GM23338 (cell line): ENCODE measurements around the gene JAKMIP1. TPM values are rescaled to one million over a fixed set of nuclear protein-coding genes. Genes with fewer than 3 reads are reported as not detected.

Source experiments
- ATAC-seq: fragments of 200-7000 bp; cut with Tn5 transposase; 3 replicates; pipeline ENCODE4 v1.9.1; 2020
- DNase-seq: peaks from one replicate; pipeline ENCODE4 v3.0.0-alpha.2; 2015; ENCODE audit warnings: low spot score
- H2AFZ ChIP-seq: fragments of 200-600 bp; sonication (generic); 2 replicates; pipeline ENCODE4 v1.8.0; 2016; ENCODE audit warnings: antibody characterized with exemption, mild to moderate bottlenecking, moderate library complexity
- H3F3A ChIP-seq: fragments of 200-600 bp; sonication (generic); replicated peaks from 2 replicates; pipeline ENCODE4 v1.8.0; 2017; ENCODE audit warnings: antibody characterized with exemption, mixed run types, low read depth
- H3K27ac ChIP-seq: fragments of 200-600 bp; sonication (generic); 2 replicates; pipeline ENCODE4 v1.6.1; 2016; ENCODE audit warnings: low read depth
- H3K27me3 ChIP-seq: fragments of 200-600 bp; sonication (generic); 2 replicates; pipeline ENCODE4 v1.8.0; 2016; ENCODE audit warnings: mild to moderate bottlenecking, mixed run types, moderate library complexity; ENCODE audit not compliant: insufficient read depth
- H3K36me3 ChIP-seq: fragments of 200-600 bp; sonication (generic); 2 replicates; pipeline ENCODE4 v1.8.0; 2016; ENCODE audit warnings: mild to moderate bottlenecking; ENCODE audit not compliant: insufficient read depth
- H3K4me1 ChIP-seq: fragments of 200-600 bp; sonication (generic); 2 replicates; pipeline ENCODE4 v1.8.0; 2016; ENCODE audit warnings: mild to moderate bottlenecking, moderate library complexity; ENCODE audit not compliant: insufficient read depth
- H3K4me2 ChIP-seq: fragments of 200-600 bp; sonication (generic); 2 replicates; pipeline ENCODE4 v1.7.1; 2017; ENCODE audit warnings: mixed run types
- H3K4me3 ChIP-seq: fragments of 200-600 bp; sonication (generic); 2 replicates; pipeline ENCODE4 v1.6.1; 2016; ENCODE audit warnings: mixed run types
- H3K79me2 ChIP-seq: fragments of 200-600 bp; sonication (generic); replicated peaks from 2 replicates; pipeline ENCODE4 v1.8.0; 2017; ENCODE audit warnings: mild to moderate bottlenecking; ENCODE audit not compliant: insufficient read depth
- H3K9me2 ChIP-seq: fragments of 200-600 bp; sonication (generic); 2 replicates; pipeline ENCODE4 v1.8.0; 2017; ENCODE audit not compliant: insufficient read depth
- H4K20me1 ChIP-seq: fragments of 200-600 bp; sonication (generic); replicated peaks from 2 replicates; pipeline ENCODE4 v1.8.0; 2017; ENCODE audit warnings: mild to moderate bottlenecking; ENCODE audit not compliant: insufficient read depth
- H3K27ac Mint-ChIP-seq: 2 replicates; pipeline ENCODE4 v1.8.0; 2020; ENCODE audit warnings: inconsistent platforms, mild to moderate bottlenecking, moderate library complexity, mixed read lengths
- H3K27me3 Mint-ChIP-seq: 3 replicates; pipeline ENCODE4 v1.8.0; 2022; ENCODE audit warnings: low read depth, mild to moderate bottlenecking, moderate library complexity, mixed read lengths, inconsistent platforms; ENCODE audit not compliant: insufficient read depth, poor library complexity
- H3K36me3 Mint-ChIP-seq: 3 replicates; pipeline ENCODE4 v1.8.0; 2021; ENCODE audit warnings: low read depth, mild to moderate bottlenecking, inconsistent platforms, moderate library complexity, mixed read lengths
- H3K4me1 Mint-ChIP-seq: 3 replicates; pipeline ENCODE4 v1.8.0; 2020; ENCODE audit warnings: mild to moderate bottlenecking, inconsistent platforms, mixed read lengths
- H3K4me3 Mint-ChIP-seq: 3 replicates; pipeline ENCODE4 v1.8.0; 2021; ENCODE audit warnings: moderate library complexity, mild to moderate bottlenecking, inconsistent platforms, mixed read lengths
- H3K9me3 Mint-ChIP-seq: 3 replicates; pipeline ENCODE4 v1.8.0; 2020; ENCODE audit warnings: moderate library complexity, mild to moderate bottlenecking, inconsistent platforms, mixed read lengths
- CREB1 ChIP-seq: fragments of 250-450 bp; sonication (Bioruptor Pico); IDR thresholded peaks from 2 replicates; pipeline ENCODE4 v1.5.0; 2020; ENCODE audit warnings: low read depth, mild to moderate bottlenecking, moderate library complexity
- CTCF ChIP-seq, 2 experiments: fragments of 200-600 bp in 1 of 2; sonication (generic) in 1 of 2; conservative IDR thresholded peaks; 2 replicates each; pipeline versions ENCODE4 v1.5.1 to v1.6.1; 2016 to 2017; ENCODE audit warnings: antibody characterized with exemption in 2 of 2, low read depth in 2 of 2, mild to moderate bottlenecking in 2 of 2, moderate library complexity in 1 of 2
- ETS1 ChIP-seq: IDR thresholded peaks from 2 replicates; pipeline ENCODE4 v1.6.1; 2016; ENCODE audit warnings: antibody characterized with exemption
- EZH2 ChIP-seq: fragments of 200-600 bp; sonication (generic); IDR thresholded peaks from one replicate; pipeline ENCODE4 v1.8.0; 2017; ENCODE audit warnings: antibody characterized with exemption, mild to moderate bottlenecking, low read depth; ENCODE audit not compliant: unreplicated experiment
- EZH2phosphoT487 ChIP-seq: fragments of 200-600 bp; sonication (generic); IDR thresholded peaks from one replicate; pipeline ENCODE4 v1.8.1; 2018; ENCODE audit warnings: antibody characterized with exemption; ENCODE audit not compliant: unreplicated experiment
- JUNB ChIP-seq: IDR thresholded peaks from one replicate; pipeline ENCODE4 v1.6.1; 2016; ENCODE audit warnings: antibody characterized with exemption; ENCODE audit not compliant: unreplicated experiment
- NANOG ChIP-seq: IDR thresholded peaks from 2 replicates; pipeline ENCODE4 v1.6.1; 2016; ENCODE audit warnings: antibody characterized with exemption, borderline replicate concordance
- POLR2AphosphoS5 ChIP-seq: IDR thresholded peaks from 2 replicates; pipeline ENCODE4 v1.6.1; 2016; ENCODE audit warnings: antibody characterized with exemption, low read depth
- REST ChIP-seq: IDR thresholded peaks from one replicate; pipeline ENCODE4 v1.6.1; 2018; ENCODE audit warnings: antibody characterized with exemption; ENCODE audit not compliant: unreplicated experiment
- ZNF114 ChIP-seq: fragments of 250-450 bp; sonication (Bioruptor Pico); IDR thresholded peaks from 2 replicates; pipeline ENCODE4 v1.5.0; 2020; ENCODE audit warnings: mild to moderate bottlenecking, moderate library complexity
- ZNF331 ChIP-seq: fragments of 250-450 bp; sonication (Bioruptor Pico); IDR thresholded peaks from 2 replicates; pipeline ENCODE4 v1.5.0; 2020; ENCODE audit warnings: low read depth, mild to moderate bottlenecking, moderate library complexity
- polyA plus RNA-seq: library from polyadenylated mRNA; unstranded; fragments of >200 nt; fragmentation: Nextera tagmentation; extraction: Ambion mirVana; gene quantifications from 2 replicates; pipeline ENCODE4 v1.2.1, GENCODE V29; 2016
- total RNA-seq: library from RNA; depleted of rRNA; stranded (reverse); fragments of >200 nt; shearing (Covaris generic); gene quantifications from 2 replicates; pipeline ENCODE4 v1.2.3, GENCODE V29; 2014

JAKMIP1 gene
- total and polyA plus RNA-seq, 2 experiments from 2014 or later, result 4.6 to 5.1 TPM

- Histone ChIP-seq H3K9me2 (no peaks in the 10 kb centered on the region), H3K36me3 (no peaks in the 10 kb centered on the region), H3K4me2 (no peak overlapping the region), H4K20me1 (no peaks in the 10 kb centered on the region; the same call in 1 of the 2 replicates), H3K27ac (no peak overlapping the region), H2AFZ (no peak overlapping the region), H3F3A (no peaks in the 10 kb centered on the region), H3K4me3 (no peak overlapping the region), H3K79me2 (no peaks in the 10 kb centered on the region), H3K27me3 (no peaks in the 10 kb centered on the region), H3K4me1 (no peaks in the 10 kb centered on the region)
- Mint-ChIP-seq H3K36me3 (no peaks in the 10 kb centered on the region), H3K4me1 (peaks cover 5% of the 10 kb centered on the region; the same call in 2 of the 3 replicates), H3K27me3 (peaks cover 7% of the 10 kb centered on the region), H3K27ac (no peak overlapping the region), H3K9me3 (no peaks in the 10 kb centered on the region), H3K4me3 (no peak overlapping the region)
- no peak for TF ChIP-seq EZH2
- no peak for TF ChIP-seq POLR2AphosphoS5
- no peak for TF ChIP-seq JUNB
- TF ChIP-seq ZNF114 (CRISPR knock-in tag), result no peak
- TF ChIP-seq CTCF (conservative IDR thresholded peaks at IDR 0.05; ENCODE audit: low read depth in 2 of 2), result no peak
- TF ChIP-seq NANOG, result no peak
- TF ChIP-seq ZNF331, result no peak
- TF ChIP-seq REST, result no peak
- no peak for TF ChIP-seq CREB1 (CRISPR knock-in tag)
- TF ChIP-seq EZH2phosphoT487, result no peak
- TF ChIP-seq ETS1, result no peak
- DNase-seq (no peak), ATAC-seq (peak; percentile 46)
Observed at GRCh38 chr4:6035786-6036185, 164.6 kb downstream of the JAKMIP1 start.
